CD14-positive monocyte (primary cell): ENCODE data around the gene CLCF1. TPM values are rescaled to one million over a fixed set of nuclear protein-coding genes. Genes with fewer than 3 reads are reported as not detected.

Experiments used
- DNase-seq, 3 donors: peaks; one replicate each; pipeline ENCODE4 v3.0.0-alpha.2; 2011 to 2022
- H2AFZ ChIP-seq: 2 replicates; pipeline ENCODE4 v1.6.0; 2012; ENCODE audit warnings: mild to moderate bottlenecking, low read depth, low read length, inconsistent platforms; ENCODE audit not compliant: insufficient read depth, poor library complexity, severe bottlenecking
- H3K27ac ChIP-seq, 2 donors: 1 replicate in 1 of 2; 2 replicates in 1 of 2; pipeline ENCODE4 v1.5.1; 2012 to 2013; ENCODE audit warnings: low read length in 2 of 2, control low read depth in 1 of 2, inconsistent platforms in 1 of 2, low read depth in 1 of 2, mild to moderate bottlenecking in 1 of 2
- H3K27me3 ChIP-seq, 2 donors: one replicate each; pipeline versions ENCODE4 v1.6.0 to v1.6.1; 2011 to 2013; ENCODE audit warnings: low read length in 2 of 2; ENCODE audit not compliant: control insufficient read depth in 2 of 2, insufficient read depth in 2 of 2
- H3K36me3 ChIP-seq, 2 donors: replicated peaks in 1 of 2; 1 replicate in 1 of 2; 2 replicates in 1 of 2; pipeline versions ENCODE4 v1.5.1 to v1.6.1; 2012 to 2013; ENCODE audit warnings: low read length in 2 of 2, control low read depth in 1 of 2, inconsistent platforms in 1 of 2, mild to moderate bottlenecking in 1 of 2; ENCODE audit not compliant: insufficient read depth in 2 of 2, control insufficient read depth in 1 of 2
- H3K4me1 ChIP-seq, 2 donors: 1 replicate in 1 of 2; 2 replicates in 1 of 2; pipeline versions ENCODE4 v1.5.1 to v1.6.1; 2012 to 2013; ENCODE audit warnings: low read length in 2 of 2, control low read depth in 1 of 2, inconsistent platforms in 1 of 2, mild to moderate bottlenecking in 1 of 2, moderate library complexity in 1 of 2; ENCODE audit not compliant: insufficient read depth in 2 of 2, control insufficient read depth in 1 of 2
- H3K4me2 ChIP-seq: replicated peaks from 2 replicates; pipeline ENCODE3; 2012; ENCODE audit warnings: low read length, moderate library complexity, mild to moderate bottlenecking; ENCODE audit not compliant: poor library complexity, severe bottlenecking; ENCODE audit errors: extremely low read depth
- H3K4me3 ChIP-seq, 3 experiments: fragments of 200-600 bp in 1 of 3; sonication (generic) in 1 of 3; replicated peaks in 1 of 3; 1 replicate in 2 of 3; 2 replicates in 1 of 3; pipeline ENCODE4 v1.5.1; 2011 to 2013; ENCODE audit warnings: low read length in 3 of 3, mild to moderate bottlenecking in 3 of 3, control low read depth in 2 of 3, low read depth in 2 of 3, inconsistent platforms in 1 of 3, moderate library complexity in 1 of 3
- H3K79me2 ChIP-seq: 2 replicates; pipeline ENCODE4 v1.6.0; 2012; ENCODE audit warnings: mild to moderate bottlenecking, control low read depth, inconsistent platforms, low read length, moderate library complexity; ENCODE audit not compliant: insufficient read depth
- H3K9ac ChIP-seq: 2 replicates; pipeline ENCODE4 v1.6.0; 2017; ENCODE audit warnings: low read length, mild to moderate bottlenecking; ENCODE audit not compliant: insufficient read depth, poor library complexity, severe bottlenecking
- H3K9me3 ChIP-seq, 2 donors: replicated peaks in 1 of 2; 1 replicate in 1 of 2; 2 replicates in 1 of 2; pipeline versions ENCODE4 v1.5.1 to v1.6.1; 2012 to 2013; ENCODE audit warnings: low read length in 2 of 2, control low read depth in 1 of 2; ENCODE audit not compliant: control insufficient read depth in 1 of 2, insufficient read depth in 1 of 2
- H4K20me1 ChIP-seq: 2 replicates; pipeline ENCODE4 v1.6.0; 2012; ENCODE audit warnings: mild to moderate bottlenecking, low read length, control low read depth, moderate library complexity; ENCODE audit not compliant: insufficient read depth
- H3K27ac Mint-ChIP-seq, 7 donors: one replicate each; pipeline ENCODE4 v1.8.0; 2020; ENCODE audit warnings: mild to moderate bottlenecking in 7 of 7, mixed read lengths in 7 of 7, moderate library complexity in 6 of 7, inconsistent platforms in 2 of 7
- H3K27me3 Mint-ChIP-seq, 3 donors: one replicate each; pipeline ENCODE4 v1.8.0; 2021 to 2022; ENCODE audit warnings: low read depth in 3 of 3, mild to moderate bottlenecking in 3 of 3, mixed read lengths in 3 of 3, moderate library complexity in 3 of 3, inconsistent platforms in 1 of 3
- H3K36me3 Mint-ChIP-seq, 2 donors: one replicate each; pipeline ENCODE4 v1.8.0; 2020; ENCODE audit warnings: mixed read lengths in 2 of 2, inconsistent platforms in 1 of 2, mild to moderate bottlenecking in 1 of 2
- H3K4me1 Mint-ChIP-seq: one replicate; pipeline ENCODE4 v1.8.0; 2020; ENCODE audit warnings: mild to moderate bottlenecking, mixed read lengths
- H3K4me3 Mint-ChIP-seq, 2 donors: one replicate each; pipeline ENCODE4 v1.8.0; 2020; ENCODE audit warnings: mild to moderate bottlenecking in 2 of 2, mixed read lengths in 2 of 2, moderate library complexity in 1 of 2
- H3K9me3 Mint-ChIP-seq, 7 donors: one replicate each; pipeline ENCODE4 v1.8.0; 2020 to 2022; ENCODE audit warnings: mixed read lengths in 7 of 7, mild to moderate bottlenecking in 6 of 7, moderate library complexity in 6 of 7, inconsistent platforms in 2 of 7
- CTCF ChIP-seq: fragments of 200-600 bp; IDR thresholded peaks from one replicate; pipeline ENCODE4 v1.8.0; 2022; ENCODE audit warnings: antibody characterized with exemption, mild to moderate bottlenecking
- WGBS: methylation state at CpG from one replicate; pipeline ENCODE4 v1.1.5; 2013; ENCODE audit warnings: missing lambda C conversion rate; ENCODE audit not compliant: insufficient coverage; 5-methylcytosine and 5-hydroxymethylcytosine counted together
- intact Hi-C, 2 donors: fragments of 100-400 bp; cut with micrococcal nuclease; formaldehyde crosslinking; loops; one replicate each; pipeline versions ENCODE4 v1.15.0 to v1.15.1; 2023
- polyA plus RNA-seq, 3 donors: library from polyadenylated mRNA; depleted of rRNA in 1 of 3; unstranded in 2 of 3; stranded (reverse) in 1 of 3; fragments of 300-500 nt in 2 of 3; fragments of >200 nt in 1 of 3; fragmentation: Illumina TruSeq in 2 of 3; gene quantifications; 1 replicate in 2 of 3; 2 replicates in 1 of 3; pipeline ENCODE4 v1.2.3, GENCODE V29; 2012 to 2021

The CLCF1 gene
- polyA plus RNA-seq, 3 donors, result 0.44 to 14.8 (median 0.94) TPM

- Histone ChIP-seq H4K20me1 (peaks cover 17% of the 10 kb centered on the region), H3K9me3 (no peaks in the 10 kb centered on the region), H3K4me3 (no peak overlapping the region), H3K9ac (no peak overlapping the region), H3K27ac (no peak overlapping the region), H3K4me2 (no peak overlapping the region), H2AFZ (no peak overlapping the region), H3K79me2 (no peaks in the 10 kb centered on the region), H3K36me3 (no peaks in the 10 kb centered on the region), H3K4me1 (peaks cover 30 to 42% of the 10 kb centered on the region in 2 donors), H3K27me3 (peaks cover 6 to 50% of the 10 kb centered on the region in 2 donors)
- intact Hi-C loops, result no loop called here
- Mint-ChIP-seq H3K27ac (no peak overlapping the region), H3K36me3 (peaks cover 10 to 15% of the 10 kb centered on the region in 2 donors), H3K4me1 (peaks cover 34% of the 10 kb centered on the region), H3K4me3 (peak overlapping the region in 1 of 2 donors; percentile 71), H3K27me3 (peaks cover 44 to 71% (median 58%) of the 10 kb centered on the region in 3 donors), H3K9me3 (peaks cover 0 to 12% (median 4%) of the 10 kb centered on the region in 7 donors)
- WGBS, result 80% methylated on average over 1 of the region's 2 CpGs
- no peak for TF ChIP-seq CTCF
- DNase-seq, result no peak
Measured at GRCh38 chr11:67413266-67413849, 40.0 kb upstream of the CLCF1 start.

DNA sequence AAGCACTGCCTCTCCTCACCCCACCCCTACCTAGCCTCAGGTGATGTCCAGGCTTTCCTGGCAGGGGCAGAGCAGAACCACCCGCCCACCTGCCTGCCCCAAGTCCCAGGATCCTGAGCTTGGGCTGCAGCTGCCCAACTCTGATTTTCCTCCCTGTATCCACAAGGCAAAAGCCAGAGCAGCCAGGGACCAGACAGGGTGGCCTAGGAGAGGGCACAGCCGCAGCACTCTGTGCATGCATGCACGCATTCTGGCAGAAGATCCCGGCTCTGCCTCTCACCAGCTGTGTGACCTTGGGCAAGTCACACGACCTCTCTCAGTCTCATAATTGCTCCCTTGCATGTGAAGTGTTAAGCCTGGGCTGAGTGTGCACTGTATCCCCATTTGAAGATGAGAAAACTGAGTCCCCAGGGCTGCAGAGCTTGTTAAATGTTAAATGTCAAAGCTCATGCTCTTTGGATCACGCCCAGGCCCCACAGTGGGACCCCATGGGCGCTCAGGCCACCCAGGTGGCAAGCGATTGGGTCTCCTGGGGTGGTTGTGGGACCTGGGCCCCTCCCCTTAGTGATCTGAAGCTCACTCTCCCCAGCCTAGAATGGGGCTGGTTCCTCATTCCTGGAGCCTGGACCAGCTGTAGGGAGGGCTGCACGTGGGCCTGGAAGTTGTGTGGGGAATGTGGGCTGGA, 39.2 kb upstream of the CLCF1 start:
- H3K79me2 ChIP-seq, result no peaks in the 10 kb centered on the region
- 96% methylated on average over 5 of the region's 9 CpGs for whole genome bisulfite sequencing
- peaks cover 6 to 43% of the 10 kb centered on the region in 2 donors for H3K27me3 ChIP-seq
- DNase-seq, result no peak
- peaks cover 0 to 5% of the 10 kb centered on the region in 2 donors for H3K36me3 ChIP-seq
- no peak overlapping the region for H2AFZ ChIP-seq
- peaks cover 0 to 10% (median 4%) of the 10 kb centered on the region in 7 donors for H3K9me3 Mint-ChIP-seq
- H3K4me1 ChIP-seq, result peaks cover 36 to 46% of the 10 kb centered on the region in 2 donors
- H3K9ac ChIP-seq, result no peak overlapping the region
- no peak for TF ChIP-seq CTCF
- intact Hi-C loops, result no loop called here
- peaks cover 25% of the 10 kb centered on the region for H4K20me1 ChIP-seq
- H3K4me3 Mint-ChIP-seq, result no peak overlapping the region
- H3K4me3 ChIP-seq, result no peak overlapping the region
- no peak overlapping the region for H3K27ac Mint-ChIP-seq
- H3K4me1 Mint-ChIP-seq, result peaks cover 41% of the 10 kb centered on the region
- no peaks in the 10 kb centered on the region for H3K9me3 ChIP-seq
- H3K4me2 ChIP-seq, result no peak overlapping the region
- H3K27me3 Mint-ChIP-seq, result peaks cover 38 to 64% (median 51%) of the 10 kb centered on the region in 3 donors
- no peak overlapping the region for H3K27ac ChIP-seq
- peaks cover 13 to 16% of the 10 kb centered on the region in 2 donors for H3K36me3 Mint-ChIP-seq
